ENCODE measurements around the gene DMD.

Gene DMD

DNA sequence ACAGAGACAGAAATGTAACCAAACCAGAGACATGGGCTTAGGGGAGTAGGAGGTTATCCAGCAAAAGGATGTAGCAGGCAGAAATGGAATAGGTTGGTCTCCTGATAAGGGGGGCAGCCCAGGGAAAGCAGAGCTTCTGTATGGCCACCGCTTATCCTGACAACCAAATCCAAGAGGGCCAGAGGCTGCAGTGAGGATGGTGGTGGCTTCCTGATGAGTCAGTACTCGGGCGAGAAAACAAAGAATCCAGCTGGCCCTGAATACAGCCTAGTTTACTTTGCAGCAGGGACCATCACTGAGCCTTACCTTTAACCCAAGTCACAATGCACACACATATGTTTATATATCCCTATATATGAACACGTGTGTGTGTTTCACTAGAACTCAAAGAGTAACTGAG is 2009.8 kb downstream of the DMD start:
- DNase-seq, result no peak

DNA sequence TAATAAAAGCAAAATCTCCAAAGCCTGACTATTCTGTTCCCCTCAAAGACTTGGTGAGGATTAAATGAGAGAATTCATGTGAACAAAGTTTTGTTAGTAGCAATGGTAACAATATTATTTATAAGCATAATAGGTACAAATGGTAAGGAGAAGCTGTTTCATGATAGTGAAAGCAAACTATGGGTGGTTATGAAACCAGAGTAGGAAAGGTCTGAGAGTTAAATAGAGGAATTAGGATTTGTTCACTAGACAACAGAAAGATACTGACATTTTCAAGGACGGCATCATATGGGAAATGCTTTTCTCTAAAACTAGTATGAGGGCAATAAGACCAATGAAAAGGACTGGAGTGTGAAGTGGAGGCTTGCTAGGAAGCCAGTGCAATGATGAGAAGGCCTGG is 2010.9 kb downstream of the DMD start:
- DNase-seq, result no peak

DNA sequence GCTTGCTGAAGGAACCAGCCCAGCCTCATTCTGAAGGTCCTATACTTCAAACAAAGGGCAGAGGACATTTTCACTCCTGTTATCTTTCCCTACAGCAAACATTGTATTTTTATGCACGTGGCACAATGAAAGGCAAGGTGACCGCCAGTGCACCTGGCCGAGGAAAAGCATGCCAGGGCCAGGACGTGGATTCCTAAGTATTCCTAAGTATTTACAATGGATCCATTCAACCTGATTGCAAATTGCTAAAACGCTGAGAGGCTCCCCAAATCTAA is 2011.6 kb downstream of the DMD start:
- no peak for DNase-seq

DNA sequence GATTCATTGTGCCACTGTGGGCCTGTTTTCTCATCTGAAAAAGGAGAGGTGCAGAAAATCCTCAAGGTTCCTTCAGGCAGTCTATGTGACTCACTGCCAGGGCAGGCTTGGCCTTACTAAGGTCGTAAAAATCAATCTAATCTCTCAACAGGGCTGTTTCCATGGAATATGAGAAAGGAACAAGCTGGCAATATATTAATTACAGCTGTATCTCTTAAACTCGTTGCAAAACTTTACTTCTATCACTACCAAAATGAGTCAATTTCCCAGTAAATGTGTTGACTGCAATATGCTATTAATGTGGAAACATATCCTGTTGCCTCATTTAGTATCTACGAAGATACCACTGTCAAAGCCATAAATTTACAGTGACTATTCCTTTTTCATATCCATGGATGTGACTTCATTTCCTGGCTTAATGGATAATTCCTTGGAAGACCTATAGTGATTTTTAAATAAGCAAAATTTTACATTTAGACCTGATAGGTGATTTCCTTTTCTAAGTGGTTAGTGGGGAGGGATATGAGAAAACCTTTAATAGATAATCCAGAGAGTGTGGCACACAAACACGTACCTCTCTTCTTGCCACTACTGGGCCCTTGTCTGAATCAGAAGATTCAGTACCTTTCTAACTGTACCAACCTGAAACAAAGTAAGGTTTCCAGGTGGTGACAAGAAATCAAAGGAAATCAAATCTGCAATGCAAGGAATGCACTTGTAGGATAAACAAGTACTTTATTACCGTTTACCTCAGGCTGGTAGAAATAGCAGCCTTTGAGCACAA is 2012.1 kb downstream of the DMD start:
- DNase-seq, result no peak

DNA sequence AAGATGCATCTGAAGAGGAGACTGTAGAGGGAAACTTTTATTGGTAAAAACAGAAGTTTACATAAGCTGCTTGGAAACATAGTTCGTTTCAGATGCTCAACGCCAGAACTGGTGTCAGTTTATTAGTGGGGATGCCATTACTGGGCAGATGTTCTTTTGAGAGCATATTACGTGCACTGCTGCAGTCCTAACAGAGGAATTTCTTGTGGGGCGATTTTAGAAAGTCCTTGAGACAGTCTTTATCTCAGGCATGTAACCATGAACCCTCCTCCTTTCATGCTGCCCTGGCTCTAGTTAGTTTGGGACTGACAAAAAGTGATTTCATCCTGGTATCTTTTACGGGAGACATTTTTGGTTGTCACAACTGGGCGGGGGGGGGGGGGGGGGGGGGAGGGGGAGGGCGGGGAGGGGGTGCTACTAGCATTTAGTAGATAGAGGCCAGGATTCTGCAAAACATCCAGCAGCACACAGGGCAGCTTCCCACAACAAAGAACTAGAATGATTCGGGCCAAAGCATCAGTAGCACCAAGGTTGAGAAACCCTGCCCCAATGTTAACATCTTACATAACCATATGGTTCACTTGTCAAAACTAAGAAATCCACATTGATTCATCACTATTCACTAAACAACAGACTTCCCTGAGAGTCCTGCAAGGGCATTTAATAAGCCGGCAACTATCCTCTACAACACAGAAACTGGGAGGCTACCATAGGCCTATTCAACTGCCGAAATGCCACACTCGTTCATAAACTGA is 2021.0 kb downstream of the DMD start:
- DNase-seq, result no peak

DNA sequence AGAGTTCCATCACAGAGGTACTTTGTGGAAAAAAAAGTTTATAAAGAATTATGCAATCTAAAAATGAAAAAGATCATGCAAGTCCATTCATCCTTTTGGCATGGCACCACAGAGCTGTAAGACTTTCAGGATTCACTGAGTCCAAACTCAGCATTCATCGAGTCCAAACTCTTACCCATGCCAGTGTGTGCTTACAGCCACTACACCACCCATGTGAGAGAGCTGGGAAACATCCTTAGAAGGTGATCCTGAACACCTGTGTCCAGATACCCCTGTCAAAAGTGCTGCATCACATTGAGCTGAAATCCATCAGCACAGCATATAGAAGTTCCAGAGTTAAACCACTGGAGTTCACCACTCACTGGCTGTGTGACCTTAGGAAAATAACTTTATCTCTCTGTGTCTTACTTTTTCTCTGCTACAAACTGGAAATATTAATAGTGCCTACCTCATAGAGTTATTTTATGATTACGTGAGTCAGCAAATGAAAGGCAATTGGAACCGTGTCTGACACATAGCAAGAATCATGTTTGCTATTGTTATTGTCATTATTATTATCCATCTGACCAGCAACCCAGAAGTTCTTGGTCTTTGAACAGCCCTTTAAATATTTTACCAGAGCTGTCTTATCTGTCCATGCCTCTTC is 2024.5 kb downstream of the DMD start:
- no peak for DNase-seq

DNA sequence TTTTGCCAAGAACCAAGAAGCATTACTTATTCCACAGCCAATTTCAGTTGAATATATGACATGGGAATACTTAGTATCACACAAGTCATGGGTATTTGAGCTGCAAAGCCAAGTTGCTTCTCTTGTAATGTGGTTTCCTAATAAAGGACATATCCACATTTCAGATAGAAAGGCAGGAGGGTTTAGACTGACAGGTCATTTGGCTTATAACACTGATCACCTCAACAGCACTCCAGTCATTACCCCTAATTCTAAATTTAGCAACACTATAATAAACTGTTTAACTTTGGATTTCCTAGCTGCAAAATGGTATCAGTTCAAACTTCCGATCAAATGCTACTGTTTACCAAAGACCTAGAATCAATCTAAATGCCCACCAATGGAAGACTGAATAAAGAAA is 2025.5 kb downstream of the DMD start:
- DNase-seq, result no peak

DNA sequence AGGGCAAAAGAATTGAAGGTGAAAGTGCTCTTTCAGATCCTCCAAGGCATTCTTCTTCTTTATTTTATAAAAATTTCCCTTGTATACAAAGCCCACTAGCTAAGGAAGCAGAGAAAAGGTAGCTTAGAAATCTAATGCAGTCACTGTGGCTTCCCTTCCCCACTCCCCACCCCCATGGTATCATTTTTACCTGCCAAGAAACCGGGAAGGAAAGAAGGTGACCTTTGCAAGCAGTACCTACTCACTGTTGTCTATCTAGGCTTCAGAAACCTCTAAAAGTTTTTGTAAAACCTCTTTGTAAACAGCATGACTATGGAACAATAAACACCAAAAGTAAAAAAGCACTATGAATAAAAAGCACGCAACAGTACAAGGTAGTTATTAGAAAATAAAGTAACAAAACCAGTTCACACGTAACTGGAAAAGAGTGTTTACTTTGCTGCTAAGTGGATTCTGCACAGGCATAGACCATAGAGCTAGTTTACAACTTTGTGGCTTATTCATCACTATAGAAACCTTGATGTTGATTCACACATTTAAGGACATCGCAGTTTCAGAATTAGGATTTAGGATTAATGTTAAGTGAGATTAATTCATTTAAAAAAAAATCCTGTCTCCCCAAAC is 2029.9 kb downstream of the DMD start:
- DNase-seq, result no peak

DNA sequence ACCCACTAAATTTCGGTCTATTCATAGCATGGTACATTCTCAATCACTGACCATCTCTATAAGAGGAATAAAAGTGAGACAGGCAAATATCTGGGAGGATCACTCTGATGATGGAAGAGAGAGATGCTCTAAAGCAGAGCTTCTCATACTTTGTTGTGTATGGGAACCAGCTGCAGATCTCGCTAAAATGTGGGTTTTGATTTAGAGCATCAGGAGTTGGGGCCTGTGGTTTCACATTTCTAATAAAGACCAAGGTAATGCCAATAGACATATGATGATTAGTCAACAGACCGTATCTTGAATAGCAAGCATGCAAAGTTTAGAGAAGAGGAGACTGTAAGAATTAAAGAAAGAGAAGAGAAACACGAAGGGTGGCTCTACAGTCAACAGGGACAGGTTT is 2032.1 kb downstream of the DMD start:
- DNase-seq, result no peak

DNA sequence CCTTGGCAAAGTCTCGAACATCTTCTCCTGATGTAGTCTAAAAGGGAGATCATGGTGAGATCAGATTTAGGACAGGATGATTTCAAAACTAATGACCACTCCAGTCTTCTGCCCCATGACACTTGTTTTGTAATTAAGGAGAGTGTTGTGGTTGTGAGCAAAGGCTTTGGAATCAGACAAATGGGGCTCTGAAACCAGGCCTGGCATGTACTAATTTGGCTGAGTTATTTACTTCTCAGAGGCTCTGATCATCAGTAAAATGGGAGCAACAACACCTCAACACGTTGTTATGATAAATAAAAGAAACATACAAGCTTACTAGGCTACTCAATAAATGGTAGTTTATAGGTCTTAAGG is 2032.6 kb downstream of the DMD start:
- DNase-seq, result no peak

DNA sequence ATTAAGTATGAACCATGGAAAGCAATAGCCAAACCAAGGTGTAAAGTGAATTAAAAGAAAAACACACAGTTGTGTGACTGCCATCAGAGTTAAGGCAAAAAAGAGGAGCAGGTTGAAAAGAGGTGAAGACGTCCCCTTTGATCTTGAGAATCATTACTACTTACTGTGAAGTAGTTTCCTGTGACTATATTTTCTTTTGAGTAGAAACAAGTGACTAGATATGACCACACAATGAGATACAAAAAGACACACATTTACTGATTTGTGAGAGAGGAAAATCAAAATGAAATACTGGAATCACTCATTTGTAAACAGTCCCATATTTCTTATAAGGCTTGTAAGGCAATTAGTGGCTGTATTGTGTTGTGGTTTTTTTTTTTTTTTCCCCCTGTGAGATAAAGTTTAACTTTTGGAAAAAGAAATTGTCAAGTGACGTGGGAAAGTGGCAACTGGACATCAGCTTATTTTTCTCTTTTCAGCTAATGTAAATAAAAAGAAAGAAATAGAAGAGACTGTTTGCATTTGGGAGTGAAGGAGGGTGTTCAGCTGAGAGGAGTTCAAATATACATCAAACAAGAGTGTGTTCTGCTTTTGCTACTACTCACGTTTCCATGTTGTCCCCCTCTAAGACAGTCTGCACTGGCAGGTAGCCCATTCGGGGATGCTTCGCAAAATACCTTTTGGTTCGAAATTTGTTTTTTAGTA is 2033.1 kb downstream of the DMD start:
- no peak for DNase-seq

DNA sequence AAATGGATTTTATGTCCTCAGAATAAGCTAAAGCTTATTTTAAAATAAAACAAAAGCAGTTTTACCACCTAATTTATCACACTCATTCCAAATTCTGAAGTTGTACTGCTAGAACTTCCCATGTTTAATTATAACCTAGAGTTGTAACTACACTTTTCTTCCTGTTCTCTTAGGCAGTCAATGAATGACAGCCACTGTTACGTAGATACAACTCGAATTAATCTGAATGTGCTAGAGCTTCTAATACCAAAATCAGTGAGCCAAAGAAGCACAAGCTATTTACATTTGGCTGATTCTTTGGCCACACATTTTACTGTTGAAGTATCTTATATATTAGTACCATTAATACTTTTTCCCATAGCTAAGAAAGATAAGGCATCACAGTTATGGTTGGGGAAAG is 2040.6 kb downstream of the DMD start:
- DNase-seq, result no peak

DNA sequence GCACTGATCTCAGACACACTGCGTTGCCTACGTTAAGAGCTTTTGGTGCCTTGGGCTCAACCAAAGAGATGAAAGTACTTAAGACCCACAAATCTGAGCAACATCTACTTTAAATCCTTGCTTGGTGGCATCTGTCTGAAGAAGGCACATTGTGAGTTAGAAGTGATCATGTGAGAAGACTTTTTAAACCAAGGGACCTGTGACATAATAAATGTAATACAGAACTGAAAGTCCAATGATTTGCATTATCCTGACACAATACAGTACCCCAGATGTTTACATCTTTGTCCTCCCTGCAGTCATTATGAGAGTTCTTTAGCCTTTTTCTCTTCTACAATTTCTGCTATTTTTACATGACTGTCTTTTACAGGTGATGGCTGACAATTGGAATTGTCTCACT is 2042.8 kb downstream of the DMD start:
- DNase-seq, result no peak

DNA sequence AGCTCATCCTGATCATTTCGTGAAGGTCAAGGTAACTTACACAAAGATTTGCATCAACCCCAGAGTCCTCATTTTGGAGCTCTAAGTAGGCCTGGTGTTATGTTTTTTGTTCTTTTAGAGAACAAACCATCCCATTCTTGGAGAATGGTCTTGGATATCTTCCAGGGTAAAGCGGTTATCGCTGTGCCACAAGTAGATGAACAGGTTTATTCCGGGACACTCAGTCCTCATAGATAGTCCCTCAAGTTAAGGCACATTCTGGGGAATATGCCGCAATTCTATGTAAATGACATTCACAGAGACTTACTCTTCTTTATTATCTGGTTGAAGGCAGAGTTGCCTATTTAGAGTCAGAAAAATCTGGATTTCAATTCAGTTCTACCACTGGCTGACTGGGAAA is 2044.5 kb downstream of the DMD start:
- no peak for DNase-seq

DNA sequence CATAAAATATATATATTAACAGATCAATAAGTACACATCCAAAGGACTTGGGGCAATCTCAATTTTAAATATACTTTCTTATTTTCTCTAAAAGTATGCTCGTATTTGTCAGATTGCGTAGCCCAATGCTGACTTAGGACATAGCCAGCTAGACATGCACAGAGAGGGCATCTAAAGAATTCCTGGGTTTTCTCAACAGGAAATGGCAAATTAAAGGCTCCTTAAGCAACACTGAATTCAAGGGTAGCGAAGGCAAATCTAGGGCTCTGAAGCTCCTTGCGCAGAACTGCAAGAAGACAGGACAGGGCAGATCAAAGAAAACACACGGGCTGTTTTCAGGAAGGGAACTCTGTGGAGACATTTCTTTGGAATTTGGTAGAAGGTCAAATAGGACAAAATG is 2044.9 kb downstream of the DMD start:
- DNase-seq, result no peak

DNA sequence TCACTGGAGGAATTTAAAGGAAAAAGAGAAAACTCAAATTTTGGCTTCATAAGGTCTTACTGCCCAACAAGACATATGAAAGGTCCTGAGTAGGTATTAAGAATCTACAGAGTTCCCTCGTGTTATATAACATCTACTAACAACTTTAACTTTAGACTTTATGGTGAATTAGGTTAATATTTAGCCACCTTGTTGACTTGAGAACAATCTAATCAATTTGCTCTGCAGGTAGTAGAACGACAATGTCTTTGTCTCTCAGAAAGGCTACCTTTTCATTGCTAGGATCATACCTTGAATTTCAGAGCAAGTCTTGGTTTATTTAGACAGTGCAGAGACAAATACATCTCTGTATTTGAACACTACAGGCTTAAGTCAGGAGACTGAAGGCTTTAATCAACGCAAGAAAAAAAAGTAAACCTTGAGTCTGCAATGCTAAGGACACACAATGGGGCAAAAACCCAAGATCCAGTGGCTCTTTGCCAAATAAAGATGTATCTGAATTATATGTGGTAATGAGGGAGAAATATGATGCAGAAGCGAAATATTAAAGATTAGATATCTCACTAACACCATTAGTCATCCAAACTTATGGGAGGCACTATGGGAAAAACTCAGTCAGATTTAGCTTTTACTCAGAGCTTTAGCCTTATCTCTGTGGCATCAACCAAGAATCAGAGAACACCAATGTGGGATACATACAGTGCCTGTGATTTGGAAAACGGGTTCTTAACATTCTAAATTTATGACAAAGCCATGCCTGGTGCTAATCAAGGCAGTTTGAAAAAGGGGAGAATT is 2045.9 kb downstream of the DMD start:
- no peak for DNase-seq

DNA sequence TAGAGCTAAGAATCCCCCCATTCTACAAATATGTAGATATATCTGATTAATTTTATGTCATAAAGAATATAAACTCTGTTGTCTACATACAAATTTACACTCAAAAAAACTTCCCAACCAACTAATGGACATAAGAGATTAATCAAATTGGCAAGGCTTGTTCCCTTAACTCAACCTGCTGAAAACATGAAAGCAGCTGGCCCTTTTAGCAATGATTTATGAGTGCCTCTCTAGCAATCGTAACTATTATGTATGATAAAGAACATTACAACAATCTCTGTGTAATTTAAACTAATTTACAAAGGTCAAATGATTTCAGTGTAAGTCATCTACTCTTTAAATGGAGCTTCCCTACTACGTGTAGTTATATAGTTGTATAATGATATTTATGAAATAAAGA is 2056.4 kb downstream of the DMD start:
- DNase-seq, result no peak

DNA sequence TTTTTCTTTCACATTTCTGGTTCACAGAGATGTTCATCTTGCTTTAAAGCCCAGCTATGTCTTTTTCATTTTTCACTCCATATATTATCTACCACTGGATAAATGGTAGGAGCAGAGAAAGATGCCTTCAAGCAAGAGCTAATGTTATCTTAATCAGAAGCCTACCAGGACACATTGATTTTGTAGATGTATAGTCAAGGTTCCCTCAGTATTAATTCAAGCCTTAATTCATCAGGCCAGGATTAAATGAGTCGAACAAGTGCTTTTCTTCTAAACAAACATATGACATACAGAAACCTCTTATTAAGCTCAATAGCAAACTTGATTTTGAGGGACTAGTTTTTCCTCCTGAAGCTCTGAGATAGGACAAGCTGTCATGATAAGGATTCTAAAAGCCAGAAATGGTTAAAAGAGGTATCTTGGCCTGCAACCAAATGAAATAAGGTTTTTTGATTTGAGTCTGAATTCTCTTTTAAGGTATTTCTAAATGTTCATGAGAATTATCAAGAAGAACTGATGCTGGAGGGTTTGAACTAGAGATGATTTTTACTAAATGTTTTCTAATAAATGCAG is 2057.8 kb downstream of the DMD start:
- no peak for DNase-seq

DNA sequence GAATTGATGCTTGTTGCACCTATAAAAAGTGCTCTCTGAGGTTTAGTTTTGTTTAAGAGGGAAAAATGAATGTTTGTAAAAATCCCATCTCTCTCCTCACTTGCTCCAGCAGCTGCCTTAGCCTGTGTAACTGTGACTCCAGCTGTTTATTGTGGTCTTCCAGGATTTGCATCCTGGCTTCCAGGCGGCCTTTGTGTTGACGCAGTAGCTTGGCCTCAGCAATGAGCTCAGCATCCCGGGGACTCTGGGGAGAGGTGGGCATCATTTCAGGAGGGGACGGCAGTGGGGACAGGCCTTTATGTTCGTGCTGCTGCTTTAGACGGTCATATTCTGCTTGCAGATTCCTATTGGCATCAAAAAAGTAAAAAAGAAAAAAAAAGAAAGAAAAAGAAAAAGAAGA is 2064.2 kb downstream of the DMD start:
- no peak for DNase-seq

DNA sequence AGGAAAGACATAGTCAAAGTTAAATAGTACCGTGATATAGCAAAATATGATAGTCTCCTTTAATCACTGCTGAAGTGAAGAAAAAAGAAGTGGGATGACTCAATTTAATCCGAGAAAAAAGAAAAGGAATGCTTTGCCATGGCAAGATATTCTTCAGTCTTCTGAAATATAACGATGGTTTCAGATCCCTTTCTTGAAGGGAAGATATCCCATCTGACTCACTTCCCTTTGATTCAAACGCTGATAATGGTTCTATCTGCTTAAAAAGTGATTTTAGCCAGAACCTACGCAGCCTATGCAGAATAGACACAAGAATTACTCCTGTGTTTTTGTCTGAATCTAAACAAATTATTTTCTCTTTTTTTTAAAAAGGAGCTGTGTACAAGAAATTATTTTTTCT is 2071.4 kb downstream of the DMD start:
- no peak for DNase-seq

DNA sequence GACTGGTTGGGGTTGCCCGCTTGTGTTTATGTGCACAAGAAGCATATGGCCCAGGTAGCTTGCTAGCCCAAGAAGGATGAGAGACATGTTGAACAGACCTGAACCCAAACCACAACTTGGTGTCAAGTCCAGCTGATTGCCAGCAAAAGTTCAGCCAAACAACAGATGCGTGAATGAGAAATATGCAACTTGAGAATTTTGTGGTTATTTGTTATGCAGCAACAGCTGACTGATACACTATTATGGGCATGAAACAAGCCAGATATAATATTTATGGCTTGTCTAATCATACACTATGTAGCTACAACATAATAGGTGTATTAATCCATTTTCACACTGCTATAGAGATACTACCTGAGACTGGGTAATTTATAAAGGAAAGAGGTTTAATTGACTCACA is 2073.2 kb downstream of the DMD start:
- DNase-seq, result no peak

DNA sequence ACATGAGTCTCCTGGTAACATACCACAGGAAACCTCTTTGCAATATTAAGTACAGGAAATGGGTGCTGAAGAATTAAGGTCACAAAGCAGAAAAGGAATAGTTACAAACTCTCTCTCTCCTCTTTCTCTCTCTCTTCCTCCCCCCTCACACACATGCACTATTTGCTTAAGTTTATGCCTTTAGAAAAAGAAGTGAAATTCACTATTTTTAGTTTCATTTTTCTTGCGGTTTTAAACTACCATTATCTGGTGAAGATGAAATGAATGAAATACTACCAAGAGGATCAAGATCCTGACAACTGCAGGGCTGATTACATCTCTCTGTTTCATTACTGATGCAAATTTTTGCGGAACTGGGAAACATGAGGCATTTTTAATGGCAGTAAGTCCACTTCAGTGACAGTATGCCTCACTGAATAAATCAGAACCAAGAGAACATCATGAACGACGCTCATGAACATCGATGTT is 2075.2 kb downstream of the DMD start:
- no peak for DNase-seq

Data from NCI-H187 (cell line).